Stimulated activated CD8-positive, alpha-beta memory T cell treated with anti-CD3 and anti-CD28 coated beads, Interleukin-7, amount 100 ng/mL, for 1 hour (primary cell): ENCODE results near the gene RLF.

ENCODE experiments used
- DNase-seq, 2 donors: peaks; one replicate each; pipeline ENCODE4 v3.0.0-alpha.2; 2020; ENCODE audit warnings: low read depth in 2 of 2

Gene RLF

DNA sequence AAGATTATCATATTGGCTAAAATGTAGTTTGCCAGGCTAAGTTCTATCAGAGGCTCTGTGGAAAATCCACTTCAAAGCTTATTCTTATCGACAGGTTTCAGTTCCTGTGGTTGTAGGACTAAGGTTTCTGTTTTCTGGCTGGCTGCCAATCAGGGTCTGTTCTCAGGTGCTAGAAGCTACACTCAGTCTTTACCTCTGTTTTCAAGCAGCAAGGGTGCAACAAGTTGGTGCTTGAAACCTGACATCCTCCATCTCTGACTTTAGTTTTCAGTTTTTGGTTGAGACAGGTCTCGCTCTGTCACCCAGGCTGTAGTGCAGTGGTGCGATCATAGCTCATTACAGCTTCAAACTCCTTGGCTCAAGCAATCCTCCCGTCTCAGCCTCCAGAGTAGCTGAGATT is 71.3 kb downstream of the RLF start:
- peak in 1 of 2 donors; percentile 7 for DNase-seq

DNA sequence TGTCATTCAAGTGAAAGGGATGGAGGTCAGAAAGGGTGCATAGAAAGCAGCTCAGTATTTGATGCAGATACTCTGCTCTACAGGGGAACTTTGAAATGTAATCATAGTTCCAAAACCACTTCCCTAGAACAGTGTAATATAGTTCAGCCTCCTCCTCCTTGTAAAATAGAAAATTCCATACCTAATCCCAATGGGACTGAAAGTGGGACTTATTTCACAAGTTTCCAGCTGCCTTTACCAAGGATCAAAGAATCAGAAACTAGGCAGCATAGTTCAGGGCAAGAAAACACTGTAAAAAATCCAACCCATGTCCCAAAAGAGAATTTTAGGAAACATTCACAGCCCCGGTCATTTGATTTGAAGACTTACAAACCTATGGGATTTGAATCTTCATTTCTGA is 78.4 kb downstream of the RLF start:
- no peak for DNase-seq

DNA sequence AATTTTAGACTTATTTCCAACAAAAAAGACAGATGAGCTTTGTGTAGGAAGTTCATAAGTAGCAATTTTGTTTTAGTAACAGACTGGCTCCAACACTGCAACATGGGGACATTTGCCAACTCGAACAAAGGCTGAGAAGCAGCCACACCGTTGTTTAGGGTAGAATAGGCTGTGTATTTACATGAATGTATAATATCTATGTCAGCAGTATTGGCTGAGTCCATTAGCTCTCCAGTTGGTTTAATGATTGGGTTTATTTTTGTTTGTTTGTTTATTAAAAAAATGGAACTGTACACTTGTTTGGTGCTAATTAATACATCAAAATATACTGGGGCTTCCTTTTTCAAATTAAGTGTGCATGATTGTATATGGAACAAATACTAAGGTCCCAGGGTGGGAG is 79.2 kb downstream of the RLF start:
- DNase-seq = no peak

DNA sequence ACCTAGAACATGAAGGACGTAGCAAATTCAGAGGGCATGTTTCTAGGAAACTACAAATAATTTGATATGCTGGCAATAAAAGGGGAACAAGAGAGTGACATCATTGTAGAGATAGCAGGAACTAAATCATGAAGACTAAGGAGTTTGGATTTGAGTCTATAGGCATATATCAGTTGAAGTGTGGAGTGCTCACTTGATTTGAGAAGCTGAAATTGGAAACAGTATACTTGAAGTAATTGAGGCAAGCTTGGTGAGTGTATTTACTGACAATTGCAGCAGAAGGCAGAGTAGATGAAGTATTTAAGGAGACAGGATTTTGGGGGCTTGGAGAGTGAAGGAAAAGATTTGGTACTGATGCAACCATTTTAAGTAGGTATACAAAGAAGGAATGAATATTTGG is 80.2 kb downstream of the RLF start:
- DNase-seq = no peak

DNA sequence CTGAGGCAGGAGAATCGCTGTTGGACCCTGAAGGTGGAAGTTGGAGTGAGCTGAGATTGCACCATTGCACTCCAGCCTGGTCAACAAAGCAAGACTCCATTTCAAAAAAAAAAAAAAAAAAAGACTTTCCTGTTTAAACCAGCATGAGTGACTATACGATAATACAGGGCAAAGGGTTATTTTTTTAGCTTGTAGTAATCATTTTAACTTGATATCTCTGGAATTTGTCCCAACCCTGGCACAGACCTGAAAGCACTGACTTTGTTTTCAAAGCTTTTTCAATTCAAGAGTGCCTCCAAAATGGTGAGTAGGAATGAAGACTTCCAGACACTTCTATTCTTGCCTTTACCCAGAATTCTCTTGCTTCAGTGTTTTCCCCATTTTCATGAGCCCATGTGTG is 82.2 kb downstream of the RLF start:
- DNase-seq = no peak

DNA sequence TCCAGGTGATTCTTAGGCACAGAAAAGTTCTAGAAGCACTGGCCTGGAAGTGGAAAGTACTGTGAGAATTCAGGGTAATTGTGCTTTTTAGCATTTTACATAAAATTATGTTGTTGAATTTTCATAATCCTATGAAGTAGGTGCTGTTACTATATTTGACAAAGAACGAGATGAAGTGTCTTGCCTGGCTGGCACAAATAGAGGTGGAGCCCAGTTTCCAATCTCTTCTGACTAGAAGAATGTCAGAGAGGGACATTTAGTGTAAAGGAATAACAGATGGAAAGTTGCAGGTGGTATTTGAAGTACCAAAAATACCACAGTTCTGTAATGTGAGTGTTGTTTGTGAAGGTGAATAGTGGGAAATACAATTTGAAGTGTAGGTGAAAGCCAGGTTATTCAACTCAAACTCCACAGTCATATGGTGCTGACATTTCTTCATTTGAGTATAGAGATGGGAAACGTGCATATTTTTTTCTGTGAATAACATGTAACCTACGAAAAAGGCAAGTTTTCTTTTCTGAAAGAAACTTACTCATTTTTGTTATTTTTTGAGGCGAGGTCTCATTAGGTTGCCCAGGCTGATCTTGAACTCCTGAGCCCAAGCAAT is 83.1 kb downstream of the RLF start:
- no peak for DNase-seq

DNA sequence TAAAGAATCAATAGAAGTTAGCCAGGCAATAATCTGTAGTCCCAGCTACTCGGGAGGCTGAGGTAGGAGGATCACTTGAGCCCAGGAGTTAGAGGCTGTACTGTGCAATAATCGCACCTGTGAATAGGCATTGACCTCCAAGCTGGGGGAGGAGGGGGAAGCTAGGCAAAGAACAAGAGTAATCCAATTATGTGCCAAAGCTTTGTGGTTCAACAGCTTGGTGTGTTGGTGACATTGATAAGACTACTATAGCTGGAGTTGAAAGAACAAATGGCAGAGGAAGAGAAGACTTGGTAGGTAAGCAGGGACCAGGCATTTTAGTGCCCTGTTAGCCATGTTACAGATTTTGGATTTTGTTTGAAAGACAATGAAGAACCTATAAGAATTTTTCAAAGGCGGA is 84.5 kb downstream of the RLF start:
- DNase-seq = no peak

DNA sequence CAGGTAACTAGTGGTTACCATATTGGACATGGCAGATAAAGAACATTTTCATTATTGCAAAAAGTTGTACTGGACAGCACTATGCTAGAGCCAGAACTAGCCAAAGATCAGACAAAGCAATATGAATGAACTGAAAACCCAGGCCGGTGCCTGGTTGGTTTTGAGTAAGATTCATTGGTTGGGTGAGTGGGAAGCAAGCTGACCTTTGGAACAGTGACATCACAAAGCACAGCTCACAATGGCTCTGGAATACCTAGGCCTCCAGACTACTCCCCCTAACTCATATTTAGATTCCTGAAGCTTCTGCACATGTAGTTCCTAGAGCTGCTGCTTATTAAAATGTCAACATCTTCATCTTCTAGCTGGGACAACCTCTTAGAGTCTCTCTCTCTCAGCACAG is 86.5 kb downstream of the RLF start, which contains the start of gene TMCO2:
TSS of gene TMCO2 (plus strand) at position 283 of the 400 bp plus-strand sequence. CDS start at position 340, 57 bp downstream.
- DNase-seq = no peak

DNA sequence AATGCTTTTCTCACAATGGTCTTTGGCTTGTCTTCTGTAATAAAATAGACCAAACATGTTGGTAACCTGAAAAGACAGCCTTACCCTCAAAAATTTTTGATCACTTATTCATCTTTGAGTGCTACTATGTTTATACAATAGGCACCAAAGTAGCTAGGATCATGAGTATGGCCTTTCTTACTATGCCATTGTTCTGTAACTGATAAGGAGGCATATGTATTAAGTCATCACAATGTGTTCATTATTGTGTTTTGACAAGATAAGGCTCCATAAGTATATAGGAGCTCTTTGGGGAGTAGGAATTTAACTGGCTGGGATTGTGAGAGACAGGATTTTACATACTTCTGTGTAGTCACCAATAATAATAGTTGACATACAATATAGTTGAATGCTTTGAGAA is 87.2 kb downstream of the RLF start:
- no peak for DNase-seq

DNA sequence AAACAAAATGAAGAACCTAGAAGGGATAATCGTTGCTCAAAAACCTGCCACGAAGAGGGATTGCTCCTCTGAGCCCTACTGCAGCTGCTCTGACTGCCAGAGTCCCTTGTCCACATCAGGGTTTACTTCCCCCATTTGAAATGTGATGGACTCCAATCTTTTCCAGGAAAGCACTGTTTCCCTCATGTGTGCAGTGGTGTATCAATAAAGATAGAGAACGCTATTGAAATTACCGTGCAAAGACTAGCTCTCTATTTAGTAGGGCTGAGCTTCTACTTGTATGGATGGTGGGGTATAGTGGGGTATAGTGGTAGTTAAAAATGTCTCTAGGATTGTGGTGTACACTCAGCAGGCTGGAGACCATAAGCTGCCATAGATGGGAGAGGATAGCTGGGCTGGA is 90.3 kb downstream of the RLF start:
- DNase-seq = no peak

DNA sequence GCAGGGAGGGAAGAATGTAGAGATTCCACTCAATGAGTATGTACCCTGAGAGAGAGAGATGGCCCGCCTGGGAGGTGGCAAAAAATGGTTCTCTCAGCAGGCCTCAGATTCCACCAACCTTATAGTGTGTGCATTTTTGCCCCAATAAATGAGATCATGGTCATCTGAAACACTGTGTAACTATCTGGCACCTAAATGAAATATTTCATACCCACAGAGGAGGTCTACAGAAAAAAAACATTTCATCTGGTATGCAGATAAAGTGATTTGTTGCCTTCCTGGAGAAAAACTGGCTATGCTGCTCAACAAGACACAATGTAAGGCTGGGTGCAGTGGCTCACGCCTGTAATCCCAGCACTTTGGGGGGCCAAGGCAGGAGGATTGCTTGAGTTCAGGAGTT is 91.4 kb downstream of the RLF start:
- DNase-seq = no peak

DNA sequence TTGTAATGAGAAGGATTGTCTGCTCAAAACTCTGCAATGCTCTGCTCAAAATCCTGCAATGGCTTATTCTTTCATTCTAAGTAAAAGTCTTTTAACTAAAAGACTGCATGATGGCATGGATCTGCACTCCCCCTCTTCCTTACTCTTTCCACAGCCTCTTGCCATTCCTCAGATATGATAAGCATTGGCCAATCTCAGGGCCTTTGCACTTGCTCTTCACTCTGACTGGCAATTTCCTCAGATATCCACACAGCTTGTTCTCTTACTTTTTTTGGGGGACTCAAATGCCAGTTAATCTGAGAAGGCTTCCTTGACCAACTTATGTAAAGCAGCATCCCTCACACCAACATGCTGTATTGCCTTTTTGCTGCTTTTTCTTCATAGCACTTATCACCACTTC is 94.0 kb downstream of the RLF start:
- DNase-seq = no peak

DNA sequence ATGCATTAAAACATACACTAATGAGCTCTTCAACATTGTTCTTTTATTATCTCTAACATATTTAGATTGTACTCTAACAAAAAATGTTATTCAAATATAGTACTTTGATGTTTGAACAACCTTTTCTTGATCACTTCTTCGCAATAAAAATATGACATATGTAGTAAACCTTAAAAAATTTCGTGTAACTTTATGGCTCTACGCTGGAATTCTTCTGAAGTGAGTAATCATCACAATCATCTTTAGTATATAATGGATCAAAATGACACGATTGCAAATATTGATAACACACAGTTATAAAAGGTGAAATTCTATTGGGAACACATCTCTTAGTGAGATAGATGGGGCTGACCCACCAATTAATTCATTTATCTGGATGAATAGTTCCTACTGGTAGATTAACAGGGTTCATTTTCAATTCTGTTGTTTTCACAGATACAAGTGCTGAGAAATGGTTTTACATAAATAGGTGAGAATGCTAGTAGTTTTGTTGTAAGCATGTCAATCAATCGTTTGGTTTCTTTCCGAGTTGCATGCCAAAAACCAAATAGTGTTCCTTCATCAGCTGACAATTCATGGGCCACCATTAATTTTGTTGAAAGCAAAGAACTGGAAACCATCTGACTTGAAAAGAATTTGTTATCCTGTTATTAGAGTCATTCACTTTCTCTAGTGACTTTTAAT is 95.4 kb downstream of the RLF start:
- DNase-seq = no peak

DNA sequence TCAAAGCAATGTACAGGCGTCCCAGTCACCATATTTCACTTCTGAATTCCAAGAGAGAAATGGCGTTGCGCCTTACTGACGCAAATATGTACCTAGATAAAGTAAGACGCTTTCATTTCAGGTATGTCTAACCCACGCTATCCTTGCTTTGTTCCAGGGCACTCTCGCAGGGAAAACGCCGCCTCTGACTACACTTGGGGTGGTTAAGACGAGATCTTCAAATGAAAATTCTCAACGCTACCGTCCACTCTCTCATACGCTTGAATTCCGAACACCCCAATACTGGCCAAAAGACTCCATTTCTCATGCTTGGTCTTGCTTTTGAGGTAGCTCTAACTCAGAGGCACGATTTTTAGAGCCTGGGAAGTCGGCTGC is 96.1 kb downstream of the RLF start:
- no peak for DNase-seq

DNA sequence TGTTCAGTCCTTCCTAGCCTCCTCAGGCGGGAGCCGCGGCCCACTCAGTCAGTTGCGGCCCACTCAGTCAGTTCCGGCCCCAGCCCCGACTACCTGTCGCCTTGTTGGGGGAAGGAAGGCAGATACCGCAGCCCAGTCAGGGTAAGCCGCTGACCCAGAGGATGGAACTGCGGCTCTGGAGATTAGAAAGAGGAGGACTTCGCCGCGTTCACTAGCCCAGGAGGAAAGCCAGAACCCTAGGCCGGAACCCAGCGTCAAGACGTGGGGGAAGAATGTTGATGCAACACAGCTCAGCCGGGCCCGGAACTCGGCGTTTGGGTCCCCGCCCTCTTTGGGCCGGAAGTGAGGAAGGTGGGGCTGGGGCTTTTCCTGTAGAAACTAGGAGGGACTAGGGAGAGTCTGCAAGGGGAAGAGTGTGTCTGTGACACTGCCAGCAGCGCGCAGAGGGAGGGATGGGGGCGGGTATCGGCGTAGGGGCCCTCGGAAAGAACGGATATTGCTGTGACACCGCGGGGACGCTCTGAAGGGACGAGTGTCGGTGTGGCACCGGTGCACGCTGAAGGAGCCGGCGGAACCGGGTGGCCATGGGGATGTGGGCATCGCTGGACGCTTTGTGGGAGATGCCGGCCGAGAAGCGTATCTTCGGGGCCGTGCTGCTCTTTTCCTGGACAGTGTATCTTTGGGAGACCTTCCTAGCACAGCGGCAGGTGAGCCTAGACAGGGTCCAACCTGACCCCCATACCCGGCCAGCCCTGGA is 96.7 kb downstream of the RLF start, which contains the start of gene ZMPSTE24:
TSS of gene ZMPSTE24 (plus strand) at position 549 of the 757 bp plus-strand sequence. CDS start at position 585, 36 bp downstream.
- DNase-seq = peak; percentile 91 to 92

DNA sequence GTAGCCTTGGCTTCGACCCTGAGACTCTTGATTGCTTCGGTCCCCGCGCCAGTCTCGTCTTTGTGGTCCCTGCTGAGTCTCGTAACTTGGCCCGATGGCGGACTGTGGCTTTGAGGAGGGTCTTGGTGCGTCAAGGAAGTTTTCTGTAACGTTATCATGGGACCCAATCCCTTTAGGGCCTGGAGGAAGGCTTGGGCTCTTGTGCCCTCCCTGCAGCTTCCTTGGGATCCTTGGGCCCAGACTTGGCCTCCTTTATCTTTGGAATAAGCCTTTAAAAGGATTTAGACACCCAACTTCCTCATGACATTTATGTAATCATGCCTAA is 97.2 kb downstream of the RLF start:
- DNase-seq = no peak

DNA sequence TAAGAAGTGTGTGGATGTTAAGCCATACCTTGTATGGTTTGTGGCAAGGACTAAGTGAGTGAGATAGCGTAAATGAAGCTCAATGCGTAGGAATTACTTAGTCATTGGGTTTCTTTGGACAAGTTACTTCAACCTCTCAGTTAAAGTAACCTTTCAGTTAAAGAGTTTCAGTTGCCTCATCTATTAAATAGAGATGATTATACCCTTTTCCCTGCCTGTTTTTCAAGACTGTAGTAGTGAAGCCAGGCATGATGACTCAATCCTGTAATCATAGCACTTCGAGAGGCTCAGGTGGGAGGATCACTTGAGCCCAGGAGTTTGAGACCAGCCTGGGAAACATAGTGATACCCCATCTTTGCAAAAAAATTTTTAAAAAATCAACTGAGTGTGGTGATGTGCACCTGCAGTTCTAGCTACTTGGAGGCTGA is 103.2 kb downstream of the RLF start:
- no peak for DNase-seq

DNA sequence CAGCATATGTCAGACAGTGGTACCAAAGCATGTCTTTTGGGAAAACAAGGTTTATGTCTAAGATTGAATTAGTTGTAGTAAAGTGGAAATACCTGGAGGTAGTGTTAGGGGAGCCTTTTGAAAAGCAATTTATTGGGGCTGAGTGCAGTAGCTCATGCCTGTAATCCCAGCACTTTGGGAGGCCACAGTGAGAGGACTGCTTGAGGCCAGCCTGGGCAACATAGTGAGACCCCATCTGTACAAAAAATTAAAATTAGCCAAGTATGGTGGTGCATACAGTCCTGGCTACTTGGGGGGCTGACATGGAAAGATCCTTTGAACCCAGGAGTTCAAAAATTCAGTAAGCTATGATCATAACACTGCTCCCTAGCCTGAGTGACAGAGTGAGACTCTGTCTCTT is 104.1 kb downstream of the RLF start:
- no peak for DNase-seq

DNA sequence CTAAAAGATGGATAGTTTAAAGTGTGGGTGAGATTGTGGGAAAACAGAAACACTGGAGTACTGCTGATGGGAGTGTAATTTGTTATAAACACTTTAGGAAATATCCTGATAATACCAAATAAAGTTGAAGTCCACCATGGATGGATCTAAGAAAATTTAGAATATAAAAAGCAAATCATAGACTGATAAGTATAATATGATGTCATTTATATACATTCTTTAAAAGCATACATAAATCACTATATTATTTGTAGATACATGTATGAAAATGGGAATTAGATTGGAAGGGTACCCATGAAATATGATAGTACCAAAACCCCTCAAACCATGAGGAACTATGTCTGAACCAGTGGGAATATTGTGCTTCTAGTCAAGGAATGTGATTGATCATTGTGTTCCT is 104.7 kb downstream of the RLF start:
- DNase-seq = no peak

DNA sequence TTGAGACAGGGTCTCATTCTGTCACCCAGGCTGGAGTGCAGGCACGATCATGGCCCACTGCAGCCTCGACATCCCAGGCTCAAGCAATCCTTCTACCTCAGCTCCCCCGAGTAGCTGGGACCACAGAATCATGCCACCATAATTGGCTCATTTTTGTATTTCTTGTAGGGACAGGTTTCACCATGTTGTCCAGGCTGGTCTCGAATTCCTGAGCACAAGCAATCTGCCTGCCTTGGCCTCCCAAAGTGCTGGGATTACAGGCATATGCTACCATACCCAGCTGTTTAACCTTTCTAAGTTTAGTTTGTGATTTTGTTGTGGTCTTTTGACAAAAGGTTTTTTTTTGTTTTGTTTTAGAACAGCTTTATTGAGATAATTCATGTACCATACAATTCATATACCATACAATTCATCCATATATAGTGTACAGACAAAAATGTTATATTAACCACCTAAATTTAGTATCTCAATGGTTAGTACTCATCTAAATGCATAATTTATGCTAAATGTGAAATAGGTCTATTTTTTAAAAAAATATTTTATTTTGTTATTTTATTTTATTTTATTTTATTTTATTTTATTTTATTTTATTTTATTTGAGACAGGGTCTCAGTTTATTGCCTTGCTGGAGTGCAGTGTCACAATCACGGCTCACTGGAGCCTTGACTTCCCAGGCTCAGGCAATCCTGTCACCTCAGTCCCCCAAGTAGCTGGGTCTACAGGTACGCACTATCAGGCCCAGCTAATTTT is 105.8 kb downstream of the RLF start:
- no peak for DNase-seq

DNA sequence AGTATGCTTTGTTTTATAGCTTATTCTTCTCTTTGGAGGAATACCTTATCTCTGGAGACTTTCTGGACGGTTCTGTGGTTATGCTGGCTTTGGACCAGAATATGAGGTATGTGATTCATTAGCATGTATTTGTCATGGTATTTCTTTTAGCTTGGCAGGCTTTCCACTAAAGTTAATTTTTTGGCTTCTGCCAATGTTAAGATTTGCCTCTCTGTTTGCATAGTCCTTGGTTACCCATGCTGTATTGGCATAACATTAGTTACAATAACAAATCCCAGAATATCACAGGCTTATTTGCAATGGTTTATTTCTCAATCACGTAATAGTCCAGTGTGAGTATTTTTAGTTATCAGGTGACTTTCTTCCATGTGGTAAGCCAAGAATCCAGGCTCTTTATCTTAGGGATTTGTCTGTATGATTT is 106.6 kb downstream of the RLF start:
- DNase-seq = no peak

DNA sequence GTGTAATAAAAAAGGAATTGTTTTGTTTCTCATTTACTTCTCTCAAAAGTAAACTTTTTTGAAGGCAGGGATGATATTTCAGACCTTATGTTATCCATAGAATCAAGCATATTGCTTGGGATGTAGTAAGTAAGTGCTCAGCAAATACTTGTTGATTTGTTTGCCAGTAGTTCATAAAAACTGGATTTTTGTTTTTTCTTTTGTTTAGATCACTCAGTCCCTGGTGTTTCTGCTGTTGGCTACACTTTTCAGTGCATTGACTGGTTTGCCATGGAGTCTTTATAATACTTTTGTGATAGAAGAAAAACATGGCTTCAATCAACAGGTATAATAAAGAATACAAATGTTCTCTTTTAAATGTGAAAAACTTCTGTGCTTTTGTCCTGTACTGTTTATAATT is 107.0 kb downstream of the RLF start:
- no peak for DNase-seq
